GM12878 (cell line): ENCODE results near the gene ATAD2B. TPM values are rescaled to one million over a fixed set of nuclear protein-coding genes. Genes with fewer than 3 reads are reported as not detected.
"Not testable (repeated sequence)": the region's sequence is repeated elsewhere in the genome, so short reads cannot be mapped to it uniquely, and the experiment has no call there.

Experiments
- ATAC-seq: fragments of 200-7000 bp; cut with Tn5 transposase; 3 replicates; pipeline ENCODE4 v1.9.1; 2020; ENCODE audit warnings: mild to moderate bottlenecking, moderate library complexity
- BruUV-seq: library from RNA; stranded (reverse); fragments of 400-500 nt; replicated peaks from 2 replicates; lab custom pipeline; 2021; lab: Mats Ljungman, UMichigan
- CTCF ChIA-PET: fragments of 300-600 bp; sonication (Branson Sonifier 250); formaldehyde crosslinking; extraction: SDS; loops from one replicate; lab custom pipeline; 2021; ENCODE audit warnings: inconsistent platforms; lab: Yijun Ruan, JAX
- POLR2A ChIA-PET: fragments of 350-600 bp; formaldehyde crosslinking; extraction: SDS; loops from one replicate; lab custom pipeline; 2021; ENCODE audit warnings: inconsistent platforms; lab: Charles Lee
- RAD21 ChIA-PET: fragments of 300-600 bp; sonication (Branson Sonifier 250); formaldehyde crosslinking; loops from one replicate; lab custom pipeline; 2023; ENCODE audit warnings: antibody characterized with exemption; ENCODE audit not compliant: unreplicated experiment; lab: Charles Lee
- SMC1A ChIA-PET: fragments of 300-600 bp; sonication (Branson Sonifier 250); formaldehyde crosslinking; loops from one replicate; lab custom pipeline; 2023; ENCODE audit not compliant: unreplicated experiment, uncharacterized antibody; lab: Charles Lee
- DNase-seq: peaks from one replicate; pipeline ENCODE4 v3.0.0-alpha.2; 2011; ENCODE audit warnings: low read depth, low spot score
- FAIRE-seq: peaks from 3 replicates; lab custom pipeline; 2011; peaks lifted over from hg19 to GRCh38; lab: Jason Lieb, UNC
- H2AFZ ChIP-seq: 2 replicates; pipeline ENCODE4 v1.6.0; 2011; ENCODE audit warnings: low read depth, low read length, control low read depth; ENCODE audit not compliant: control insufficient read depth
- H3K27ac ChIP-seq: 2 replicates; pipeline ENCODE4 v1.5.1; 2011; ENCODE audit warnings: control low read depth; ENCODE audit not compliant: control insufficient read depth, insufficient read depth
- H3K27me3 ChIP-seq, 2 experiments: replicated peaks in 1 of 2; 2 replicates each; pipeline versions ENCODE4 v1.6.0 to v1.6.1; 2011; ENCODE audit warnings: low read length in 1 of 2; ENCODE audit not compliant: control insufficient read depth in 2 of 2, insufficient read depth in 2 of 2
- H3K36me3 ChIP-seq, 2 experiments: 2 replicates each; pipeline ENCODE4 v1.5.1; 2011; ENCODE audit warnings: low read length in 1 of 2; ENCODE audit not compliant: control insufficient read depth in 2 of 2, insufficient read depth in 2 of 2
- H3K4me1 ChIP-seq: 2 replicates; pipeline ENCODE4 v1.6.1; 2011; ENCODE audit warnings: mild to moderate bottlenecking, low read length, moderate library complexity, mixed read lengths; ENCODE audit not compliant: control insufficient read depth, insufficient read depth
- H3K4me2 ChIP-seq: 2 replicates; pipeline ENCODE4 v1.6.0; 2011; ENCODE audit warnings: control low read depth; ENCODE audit not compliant: control insufficient read depth, insufficient read depth
- H3K4me3 ChIP-seq: fragments of 200-600 bp; sonication (generic); 2 replicates; pipeline ENCODE4 v1.5.1; 2016
- H3K79me2 ChIP-seq: 2 replicates; pipeline ENCODE4 v1.6.0; 2011; ENCODE audit warnings: low read length; ENCODE audit not compliant: control insufficient read depth, insufficient read depth
- H3K9ac ChIP-seq: 2 replicates; pipeline ENCODE4 v1.8.0; 2011; ENCODE audit warnings: low read length, control low read depth, mixed read lengths; ENCODE audit not compliant: control insufficient read depth, insufficient read depth
- H3K9me3 ChIP-seq: replicated peaks from 3 replicates; pipeline ENCODE4 v1.5.1; 2011; ENCODE audit warnings: mild to moderate bottlenecking, low read length; ENCODE audit not compliant: control insufficient read depth, insufficient read depth
- H4K20me1 ChIP-seq: 2 replicates; pipeline ENCODE4 v1.6.0; 2011; ENCODE audit not compliant: control insufficient read depth, insufficient read depth
- BACH1 ChIP-seq: fragments of 450-650 bp; IDR thresholded peaks from 2 replicates; pipeline ENCODE4 v1.6.1; 2017; ENCODE audit warnings: mild to moderate bottlenecking, borderline replicate concordance
- BCL11A ChIP-seq: IDR thresholded peaks from 2 replicates; pipeline ENCODE4 v1.6.1; 2011; ENCODE audit warnings: low read depth, low read length
- BCLAF1 ChIP-seq: fragments of 450-650 bp; IDR thresholded peaks from 2 replicates; pipeline ENCODE4 v1.6.1; 2017; ENCODE audit warnings: antibody characterized with exemption, mild to moderate bottlenecking, moderate library complexity
- BHLHE40 ChIP-seq, 2 experiments: fragments of 450-650 bp in 1 of 2; IDR thresholded peaks; 2 replicates each; pipeline ENCODE4 v1.6.1; 2011 to 2017; ENCODE audit warnings: low read depth in 2 of 2, borderline replicate concordance in 1 of 2, improper control_type of control experiment in 1 of 2, low read length in 1 of 2, mild to moderate bottlenecking in 1 of 2
- CHD2 ChIP-seq: IDR thresholded peaks from 2 replicates; pipeline ENCODE4 v1.6.1; 2011; ENCODE audit warnings: low read depth, low read length, improper control_type of control experiment, borderline replicate concordance
- CHD4 ChIP-seq: fragments of 200-600 bp; sonication (generic); IDR thresholded peaks from 2 replicates; pipeline ENCODE4 v1.6.1; 2016; ENCODE audit warnings: mild to moderate bottlenecking
- LARP7 ChIP-seq: fragments of 450-650 bp; IDR thresholded peaks from 2 replicates; pipeline ENCODE4 v1.6.1; 2017; ENCODE audit warnings: mild to moderate bottlenecking
- NFXL1 ChIP-seq: fragments of 450-650 bp; IDR thresholded peaks from 2 replicates; pipeline ENCODE4 v1.6.1; 2017; ENCODE audit warnings: antibody characterized with exemption, mild to moderate bottlenecking, borderline replicate concordance
- PAX5 ChIP-seq: IDR thresholded peaks from 2 replicates; pipeline ENCODE4 v1.6.1; 2011; ENCODE audit warnings: low read depth, low read length, borderline replicate concordance
- PKNOX1 ChIP-seq: fragments of 450-650 bp; IDR thresholded peaks from 2 replicates; pipeline ENCODE4 v1.6.1; 2016; ENCODE audit warnings: mild to moderate bottlenecking
- RUNX3 ChIP-seq: IDR thresholded peaks from 2 replicates; pipeline ENCODE4 v1.6.1; 2012; ENCODE audit warnings: low read length, inconsistent platforms
- ZNF217 ChIP-seq: fragments of 450-650 bp; IDR thresholded peaks from 2 replicates; pipeline ENCODE4 v1.6.1; 2017; ENCODE audit warnings: antibody characterized with exemption, mild to moderate bottlenecking
- ZNF274 ChIP-seq: IDR thresholded peaks from one replicate; pipeline ENCODE4 v1.8.0; 2011; ENCODE audit not compliant: insufficient read length, insufficient read depth
- WGBS: methylation state at CpG from one replicate; pipeline ENCODE4 v1.1.6; 2016; ENCODE audit warnings: low lambda C conversion rate; ENCODE audit not compliant: insufficient replicate concordance, insufficient coverage; ENCODE audit errors: missing lambda C conversion rate; 5-methylcytosine and 5-hydroxymethylcytosine counted together
- in situ Hi-C: fragments of 300-500 bp; cut with MboI; formaldehyde crosslinking; loops from 9 replicates; pipeline ENCODE4 v1.14.3; 2018; ENCODE audit warnings: mixed read lengths
- intact Hi-C: fragments of 100-400 bp; cut with micrococcal nuclease; formaldehyde crosslinking; loops from one replicate; pipeline ENCODE4 v1.14.2; 2022; ENCODE audit not compliant: unreplicated experiment
- polyA plus RNA-seq, 11 experiments: library from polyadenylated mRNA; depleted of rRNA in 4 of 11; unstranded in 6 of 11; stranded (reverse) in 5 of 11; fragments of >200 nt; fragmentation: Nextera tagmentation in 4 of 11; fragmentation: Illumina TruSeq in 1 of 11; extraction: Ambion mirVana in 4 of 11; extraction: Trizol in 1 of 11; gene quantifications; 1 replicate in 1 of 11; 2 replicates in 10 of 11; pipeline versions ENCODE4 v1.2.1 to v1.2.3, GENCODE V29; 2011 to 2016; ENCODE audit warnings: inconsistent platforms in 2 of 11, missing spikeins in 2 of 11, low read depth in 1 of 11
- total RNA-seq, 4 experiments: library from RNA; depleted of rRNA in 3 of 4; stranded (reverse); fragments of >200 nt in 3 of 4; fragmentation: Illumina TruSeq in 1 of 4; extraction: Trizol in 1 of 4; gene quantifications; 2 replicates each; pipeline versions ENCODE4 v1.2.1 to v1.2.3, GENCODE V29; 2013 to 2021

ATAD2B gene
- total and polyA plus RNA-seq, 10 of the 15 experiments (the other 5 are each of a cell fraction or from before 2014, with no cell fraction given), result 3.6 to 29.9 (median 16.8) TPM

GRCh38 chr2:23953625-23954024 lies 26.7 kb upstream of the ATAD2B start (continued):
- TF ChIP-seq BCLAF1 (no peak), PKNOX1 (no peak), ZNF217 (no peak), CHD2 (no peak), PAX5 (no peak), CHD4 (no peak), ZNF274 (no peak), BACH1 (no peak), BHLHE40 (IDR thresholded peaks at IDR 0.05; ENCODE audit: borderline replicate concordance in 1 of 2, low read depth in 2 of 2, low read length in 1 of 2) (no peak), RUNX3 (no peak), NFXL1 (no peak), BCL11A (no peak), LARP7 (no peak)

GRCh38 chr2:23952558-23952957 lies 25.6 kb upstream of the ATAD2B start:
- CTCF ChIA-PET, result interaction anchor here (1.3 to 1.4 kb wide), 2 partner anchors 12 to 25 kb away, joined by 4 read pairs; partner anchors contain the start of genes ATAD2B and UBXN2A
- not testable (repeated sequence) for FAIRE-seq

More at GRCh38 chr2:23952558-23952957, 25.6 kb upstream of the ATAD2B start:
- H2AFZ ChIP-seq, H3K36me3 ChIP-seq, H3K27me3 ChIP-seq, H3K9ac ChIP-seq, ATAC-seq, H3K4me2 ChIP-seq, in situ Hi-C loops, H3K4me3 ChIP-seq, RAD21 ChIA-PET, H3K4me1 ChIP-seq, H4K20me1 ChIP-seq, BruUV-seq, intact Hi-C loops, H3K27ac ChIP-seq, H3K9me3 ChIP-seq, DNase-seq: not testable (repeated sequence)
- 90% methylated on average over 3 of the region's 3 CpGs for WGBS
- ChIA-PET POLR2A (interaction anchor here (0.6 to 0.7 kb wide), 2 partner anchors 8 to 617 kb away, joined by 3 read pairs; no protein-coding TSS in a partner anchor), SMC1A (interaction anchor here (0.6 to 1.4 kb wide), 3 partner anchors 25 to 471 kb away, joined by 3 to 6 read pairs (median 4); no protein-coding TSS in a partner anchor)
- peaks cover 27% of the 10 kb centered on the region for H3K79me2 ChIP-seq
